SK-N-MC (cell line): ENCODE data around the gene SIGLECL1.

Experiments
- EZH2 ChIP-seq: fragments of 200-600 bp; sonication (generic); IDR thresholded peaks from one replicate; pipeline ENCODE4 v1.6.1; 2017; ENCODE audit warnings: antibody characterized with exemption
- POLR2AphosphoS5 ChIP-seq: IDR thresholded peaks from 2 replicates; pipeline ENCODE4 v1.6.1; 2012; ENCODE audit warnings: mild to moderate bottlenecking, low read depth, low read length, borderline replicate concordance

DNA sequence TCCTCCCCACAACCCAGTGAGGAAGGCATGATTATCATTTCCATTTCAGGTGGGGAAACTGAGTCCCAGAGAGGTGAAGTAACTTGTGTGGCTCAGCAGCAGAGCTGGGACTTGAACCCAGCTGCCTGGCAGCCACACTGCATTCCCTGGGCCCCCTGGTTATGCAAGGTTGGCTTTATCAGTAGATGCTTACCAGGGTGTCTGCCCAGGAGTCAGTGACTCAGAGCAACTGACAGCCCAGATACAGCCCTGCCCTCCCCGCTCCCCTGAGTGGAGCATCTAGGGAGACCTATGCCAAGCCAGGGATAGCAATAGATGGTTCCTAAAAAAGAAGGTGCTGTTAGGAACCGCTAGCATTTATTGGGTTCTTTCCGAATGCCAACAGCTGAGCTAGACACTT is 66.5 kb downstream of the SIGLECL1 start:
- no peak for TF ChIP-seq POLR2AphosphoS5
- TF ChIP-seq EZH2, result no peak
